Loucy (cell line): ENCODE measurements around the gene ALK.

Experiments
- H2AFZ ChIP-seq: fragments of 200-600 bp; sonication (generic); 2 replicates; pipeline ENCODE4 v1.6.0; 2016; ENCODE audit warnings: antibody characterized with exemption, mild to moderate bottlenecking, low read length, moderate library complexity
- H3F3A ChIP-seq: fragments of 200-600 bp; 2 replicates; pipeline ENCODE4 v1.6.0; 2016; ENCODE audit warnings: antibody characterized with exemption, low read depth, mild to moderate bottlenecking
- H3K27me3 ChIP-seq: fragments of 200-600 bp; sonication (generic); 2 replicates; pipeline ENCODE4 v1.6.1; 2014; ENCODE audit warnings: low read length, mild to moderate bottlenecking; ENCODE audit not compliant: insufficient read depth, poor library complexity, severe bottlenecking
- H3K36me3 ChIP-seq: fragments of 200-600 bp; sonication (generic); 2 replicates; pipeline ENCODE4 v1.6.1; 2016; ENCODE audit warnings: low read length; ENCODE audit not compliant: insufficient read depth
- H3K4me1 ChIP-seq: fragments of 200-600 bp; sonication (generic); 2 replicates; pipeline ENCODE4 v1.5.1; 2014; ENCODE audit warnings: low read length, mild to moderate bottlenecking; ENCODE audit not compliant: insufficient read depth, poor library complexity, severe bottlenecking
- H3K4me2 ChIP-seq: fragments of 200-600 bp; sonication (generic); 2 replicates; pipeline ENCODE4 v1.6.0; 2014; ENCODE audit warnings: antibody characterized with exemption, low read length, low read depth, mild to moderate bottlenecking; ENCODE audit not compliant: poor library complexity, severe bottlenecking
- H3K4me3 ChIP-seq: fragments of 200-600 bp; sonication (generic); 2 replicates; pipeline ENCODE4 v1.5.1; 2014; ENCODE audit warnings: low read length, mild to moderate bottlenecking, mixed read lengths; ENCODE audit not compliant: poor library complexity, severe bottlenecking
- H3K79me2 ChIP-seq: fragments of 200-600 bp; sonication (generic); 2 replicates; pipeline ENCODE4 v1.6.1; 2014; ENCODE audit warnings: low read length; ENCODE audit not compliant: insufficient read depth
- H3K9ac ChIP-seq: fragments of 200-600 bp; sonication (generic); 2 replicates; pipeline ENCODE4 v1.6.0; 2014; ENCODE audit warnings: mild to moderate bottlenecking, low read depth, low read length, moderate library complexity; ENCODE audit not compliant: poor library complexity, severe bottlenecking
- H3K9me2 ChIP-seq: fragments of 200-600 bp; sonication (generic); replicated peaks from 2 replicates; pipeline ENCODE4 v1.6.1; 2016; ENCODE audit warnings: low read depth, low read length, mixed read lengths
- H3K9me3 ChIP-seq: fragments of 200-600 bp; sonication (generic); 2 replicates; pipeline ENCODE4 v1.6.1; 2014; ENCODE audit warnings: mild to moderate bottlenecking, antibody characterized with exemption, low read length, low read depth; ENCODE audit not compliant: insufficient read depth
- H4K20me1 ChIP-seq: fragments of 200-600 bp; sonication (generic); 2 replicates; pipeline ENCODE4 v1.6.0; 2014; ENCODE audit warnings: antibody characterized with exemption, low read length, mild to moderate bottlenecking; ENCODE audit not compliant: insufficient read depth, poor library complexity, severe bottlenecking
- CTCF ChIP-seq: fragments of 200-600 bp; sonication (generic); conservative IDR thresholded peaks from 2 replicates; pipeline ENCODE4 v1.5.1; 2014; ENCODE audit warnings: mild to moderate bottlenecking, antibody characterized with exemption, low read length
- EZH2phosphoT487 ChIP-seq: fragments of 200-600 bp; IDR thresholded peaks from 2 replicates; pipeline ENCODE4 v1.6.1; 2018; ENCODE audit warnings: antibody characterized with exemption, mild to moderate bottlenecking, moderate library complexity, borderline replicate concordance

The ALK gene

GRCh38 chr2:29900971-29901633, 20.3 kb downstream of the ALK start:
- Histone ChIP-seq H3K79me2 (no peaks in the 10 kb centered on the region), H3K9me2 (no peaks in the 10 kb centered on the region), H3K4me2 (no peak overlapping the region), H4K20me1 (no peaks in the 10 kb centered on the region), H3K4me3 (no peak overlapping the region), H3K9ac (no peak overlapping the region), H3K27me3 (no peaks in the 10 kb centered on the region), H3K9me3 (no peaks in the 10 kb centered on the region), H3K36me3 (no peaks in the 10 kb centered on the region), H3F3A (no peaks in the 10 kb centered on the region), H2AFZ (no peak overlapping the region), H3K4me1 (no peaks in the 10 kb centered on the region)
- TF ChIP-seq CTCF: no peak
- no peak for TF ChIP-seq EZH2phosphoT487

GRCh38 chr2:29898999-29899398, 22.4 kb downstream of the ALK start:
- no peak for TF ChIP-seq CTCF
- H3K4me1 ChIP-seq: no peaks in the 10 kb centered on the region
- no peak overlapping the region for H3K4me3 ChIP-seq
- no peaks in the 10 kb centered on the region for H3K79me2 ChIP-seq
- no peak overlapping the region for H2AFZ ChIP-seq
- H3F3A ChIP-seq: no peaks in the 10 kb centered on the region
- no peak overlapping the region for H3K9ac ChIP-seq
- H3K9me2 ChIP-seq: no peaks in the 10 kb centered on the region
- H3K27me3 ChIP-seq: no peaks in the 10 kb centered on the region
- no peak overlapping the region for H3K4me2 ChIP-seq
- H4K20me1 ChIP-seq: no peaks in the 10 kb centered on the region
- no peaks in the 10 kb centered on the region for H3K9me3 ChIP-seq
- no peaks in the 10 kb centered on the region for H3K36me3 ChIP-seq

GRCh38 chr2:29894822-29895614, 26.4 kb downstream of the ALK start:
- Histone ChIP-seq H3K4me2 (no peak overlapping the region), H3K9ac (no peak overlapping the region), H3K9me2 (no peaks in the 10 kb centered on the region), H3K27me3 (no peaks in the 10 kb centered on the region), H3K4me3 (no peak overlapping the region), H4K20me1 (no peaks in the 10 kb centered on the region), H3K36me3 (no peaks in the 10 kb centered on the region), H3K9me3 (no peaks in the 10 kb centered on the region), H3K79me2 (no peaks in the 10 kb centered on the region), H3K4me1 (peaks cover 21% of the 10 kb centered on the region), H3F3A (no peaks in the 10 kb centered on the region), H2AFZ (no peak overlapping the region)
- TF ChIP-seq EZH2phosphoT487 (no peak), CTCF (no peak)
